ENCODE data around the gene PRKG2. TPM values are rescaled to one million over a fixed set of nuclear protein-coding genes. Genes with fewer than 3 reads are reported as not detected.
"Not testable (repeated sequence)": the region's sequence is repeated elsewhere in the genome, so short reads cannot be mapped to it uniquely, and the experiment has no call there.

PRKG2 gene
- total and polyA plus RNA-seq, 3 experiments from 2014 or later = 0.53 to 0.59 (median 0.58) TPM

DNA sequence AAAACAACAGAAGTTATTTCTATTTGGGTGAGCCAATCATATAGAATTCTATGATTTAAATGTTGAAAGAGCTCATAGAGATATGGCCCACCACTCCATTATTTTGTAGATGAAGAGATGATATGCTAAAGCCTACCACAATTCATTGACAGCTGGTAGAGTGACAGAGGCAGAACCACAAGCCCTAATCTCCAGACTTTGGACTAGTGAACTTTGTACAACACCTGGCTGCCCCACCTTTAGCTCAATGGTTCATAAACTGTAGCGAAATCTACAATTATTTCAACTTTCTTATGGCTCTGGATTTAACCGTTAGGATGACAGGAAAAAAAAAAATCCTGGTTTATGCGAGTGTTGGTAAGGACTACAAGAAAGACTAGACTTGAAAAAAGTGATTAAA is 50.9 kb downstream of the PRKG2 start:
- Mint-ChIP-seq H3K27ac (no peak overlapping the region), H3K27me3 (no peaks in the 10 kb centered on the region), H3K9me3 (no peaks in the 10 kb centered on the region), H3K4me3 (no peak overlapping the region), H3K36me3 (no peaks in the 10 kb centered on the region), H3K4me1 (no peaks in the 10 kb centered on the region)
- ChIA-PET CTCF (no interaction called here), POLR2A (no interaction called here)
- Histone ChIP-seq H3K27ac (ENCODE audit: low read depth, low read length) (no peak overlapping the region), H3K4me1 (ENCODE audit: insufficient read depth, low read length) (no peaks in the 10 kb centered on the region), H3K36me3 (ENCODE audit: insufficient read depth, low read length) (no peaks in the 10 kb centered on the region), H3K4me3 (ENCODE audit: low read length) (no peak overlapping the region), H3K27me3 (ENCODE audit: insufficient read depth, low read length, poor library complexity, severe bottlenecking) (no peaks in the 10 kb centered on the region), H3K9me3 (ENCODE audit: low read length) (no peaks in the 10 kb centered on the region)
- no peak for DNase-seq

DNA sequence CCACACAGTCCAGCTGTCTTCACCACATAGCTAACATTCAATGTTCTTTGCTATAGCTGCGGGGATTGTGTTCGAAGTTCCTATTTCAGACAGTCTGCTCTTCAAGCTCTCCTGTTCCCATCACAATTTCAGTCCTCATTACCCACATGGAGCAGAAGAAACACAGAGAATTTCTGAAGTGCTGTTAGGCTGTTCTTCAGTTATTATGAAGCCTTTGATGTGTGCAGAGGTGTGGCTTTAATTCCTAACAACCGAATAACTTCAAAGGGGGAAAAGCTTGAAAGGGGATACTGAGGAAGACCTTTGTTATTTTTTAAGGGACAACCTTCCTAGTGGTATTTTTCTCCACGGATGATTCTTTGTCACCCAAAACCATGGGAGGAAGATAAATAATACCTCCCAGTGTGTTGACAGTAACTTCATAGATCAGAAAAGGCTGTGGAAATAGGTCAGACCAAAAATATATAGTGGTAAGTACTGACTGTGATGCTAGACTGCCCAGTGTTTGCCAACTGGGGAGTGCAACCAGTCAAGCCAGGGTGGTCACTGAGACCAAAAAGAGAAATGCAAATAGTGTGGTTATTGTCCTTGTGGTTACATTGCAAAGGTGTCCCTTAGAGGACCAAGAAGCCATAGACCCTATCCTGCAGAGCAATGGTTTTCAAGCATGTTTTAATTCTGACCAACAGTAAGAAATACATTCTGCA is 52.1 kb downstream of the PRKG2 start:
- no peaks in the 10 kb centered on the region for H3K4me1 Mint-ChIP-seq
- Histone ChIP-seq H3K4me1 (ENCODE audit: insufficient read depth, low read length) (no peaks in the 10 kb centered on the region), H3K27ac (ENCODE audit: low read depth, low read length) (no peak overlapping the region), H3K9me3 (ENCODE audit: low read length) (no peaks in the 10 kb centered on the region), H3K36me3 (ENCODE audit: insufficient read depth, low read length) (no peaks in the 10 kb centered on the region), H3K27me3 (ENCODE audit: insufficient read depth, low read length, poor library complexity, severe bottlenecking) (no peaks in the 10 kb centered on the region), H3K4me3 (ENCODE audit: low read length) (no peak overlapping the region)
- peaks cover 0 to 4% (median 0%) of the 10 kb centered on the region in 5 donors for H3K9me3 Mint-ChIP-seq
- ChIA-PET CTCF (no interaction called here), POLR2A (no interaction called here)
- no peaks in the 10 kb centered on the region for H3K27me3 Mint-ChIP-seq
- H3K27ac Mint-ChIP-seq = no peak overlapping the region
- DNase-seq = no peak
- H3K4me3 Mint-ChIP-seq = no peak overlapping the region
- H3K36me3 Mint-ChIP-seq = no peaks in the 10 kb centered on the region

DNA sequence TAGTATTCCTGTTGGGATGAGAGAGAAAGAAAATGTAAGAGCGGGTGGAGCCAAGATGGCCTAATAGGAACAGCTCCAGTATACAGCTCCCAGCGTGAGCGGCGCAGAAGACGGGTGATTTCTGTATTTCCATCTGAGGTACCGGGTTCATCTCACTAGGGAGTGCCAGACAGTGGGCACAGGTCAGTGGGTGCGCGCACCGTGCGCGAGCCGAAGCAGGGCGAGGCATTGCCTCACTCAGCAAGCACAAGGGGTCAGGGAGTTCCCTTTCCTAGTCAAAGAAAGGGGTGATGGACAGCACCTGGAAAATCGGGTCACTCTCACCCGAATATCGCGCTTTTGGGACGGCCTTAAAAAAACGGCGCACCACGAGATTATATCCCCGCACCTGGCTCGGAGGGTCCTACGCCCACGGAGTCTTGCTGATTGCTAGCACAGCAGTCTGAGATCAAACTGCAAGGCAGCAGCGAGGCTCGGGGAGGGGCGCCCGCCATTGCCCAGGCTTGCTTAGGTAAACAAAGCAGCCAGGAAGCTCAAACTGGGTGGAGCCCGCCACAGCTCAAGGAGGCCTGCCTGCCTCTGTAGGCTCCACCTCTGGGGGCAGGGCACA is 61.2 kb downstream of the PRKG2 start:
- CTCF ChIA-PET; H3K4me3 ChIP-seq (ENCODE audit: low read length); H3K4me1 ChIP-seq (ENCODE audit: insufficient read depth, low read length); POLR2A ChIA-PET; H3K36me3 ChIP-seq (ENCODE audit: insufficient read depth, low read length); H3K27me3 Mint-ChIP-seq; H3K36me3 Mint-ChIP-seq; H3K9me3 ChIP-seq (ENCODE audit: low read length); H3K27ac ChIP-seq (ENCODE audit: low read depth, low read length); H3K9me3 Mint-ChIP-seq; H3K27me3 ChIP-seq (ENCODE audit: insufficient read depth, low read length, poor library complexity, severe bottlenecking): not testable (repeated sequence)
- peak in 3 of 5 donors; percentile 18 to 58 (median 57) for DNase-seq
- H3K27ac Mint-ChIP-seq = peak overlapping the region in 7 of 8 donors; percentile 49 to 94 (median 88)
- peak overlapping the region; percentile 60 to 94 (median 83) for H3K4me3 Mint-ChIP-seq
- H3K4me1 Mint-ChIP-seq = peaks cover 0 to 11% (median 0%) of the 10 kb centered on the region in 3 donors

DNA sequence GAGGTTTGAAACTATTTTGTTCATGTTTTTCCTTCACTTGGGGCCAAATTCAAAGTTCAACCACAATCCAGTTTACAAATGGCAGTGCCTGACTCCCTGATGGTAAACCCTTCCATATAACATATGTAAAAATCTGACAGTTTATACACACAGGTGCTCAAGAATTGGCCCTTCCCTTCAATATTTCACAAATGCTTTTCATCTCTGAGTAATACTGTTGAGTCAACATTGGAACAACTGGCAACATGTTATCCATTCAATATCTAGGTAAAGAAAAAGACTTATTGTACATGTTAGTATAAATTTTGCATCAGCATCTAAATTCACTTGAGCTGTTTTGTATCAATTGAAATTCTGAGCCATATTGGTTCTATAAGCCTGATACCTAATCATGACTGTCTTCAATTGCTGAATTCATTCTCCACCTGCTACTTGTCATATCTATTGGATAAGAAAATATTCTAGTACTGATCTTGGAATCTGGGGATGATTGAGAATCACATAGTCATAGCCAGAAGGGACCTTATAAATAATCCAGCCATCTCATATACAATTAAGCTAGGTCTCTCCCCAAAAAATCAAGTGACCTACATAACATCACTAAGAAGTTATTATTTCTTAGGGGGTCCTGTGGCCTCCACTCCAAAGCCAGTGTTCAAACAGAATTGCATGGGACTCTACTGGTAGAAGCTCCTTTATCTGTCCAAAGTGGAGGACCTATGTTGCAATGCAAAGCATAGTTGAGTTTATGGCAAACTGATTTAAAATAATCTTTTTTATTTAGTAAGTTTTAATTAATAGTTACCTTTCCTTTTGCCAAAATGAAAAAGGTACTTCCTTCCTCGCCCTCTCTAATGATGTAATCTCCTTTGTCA is 61.9 kb downstream of the PRKG2 start:
- H3K4me1 Mint-ChIP-seq = peaks cover 0 to 11% (median 0%) of the 10 kb centered on the region in 3 donors
- no peaks in the 10 kb centered on the region for H3K9me3 Mint-ChIP-seq
- no peaks in the 10 kb centered on the region for H3K27me3 Mint-ChIP-seq
- Histone ChIP-seq H3K27ac (ENCODE audit: low read depth, low read length) (no peak overlapping the region), H3K36me3 (ENCODE audit: insufficient read depth, low read length) (no peaks in the 10 kb centered on the region), H3K27me3 (ENCODE audit: insufficient read depth, low read length, poor library complexity, severe bottlenecking) (no peaks in the 10 kb centered on the region), H3K4me1 (ENCODE audit: insufficient read depth, low read length) (no peaks in the 10 kb centered on the region), H3K9me3 (ENCODE audit: low read length) (no peaks in the 10 kb centered on the region), H3K4me3 (ENCODE audit: low read length) (no peak overlapping the region)
- H3K4me3 Mint-ChIP-seq = peak overlapping the region; percentile 60 to 94 (median 83)
- H3K36me3 Mint-ChIP-seq = peaks cover 0 to 7% (median 0%) of the 10 kb centered on the region in 3 donors
- no peak for DNase-seq
- ChIA-PET CTCF (no interaction called here), POLR2A (no interaction called here)
- H3K27ac Mint-ChIP-seq = peak overlapping the region in 5 of 8 donors; percentile 65 to 94 (median 89)

DNA sequence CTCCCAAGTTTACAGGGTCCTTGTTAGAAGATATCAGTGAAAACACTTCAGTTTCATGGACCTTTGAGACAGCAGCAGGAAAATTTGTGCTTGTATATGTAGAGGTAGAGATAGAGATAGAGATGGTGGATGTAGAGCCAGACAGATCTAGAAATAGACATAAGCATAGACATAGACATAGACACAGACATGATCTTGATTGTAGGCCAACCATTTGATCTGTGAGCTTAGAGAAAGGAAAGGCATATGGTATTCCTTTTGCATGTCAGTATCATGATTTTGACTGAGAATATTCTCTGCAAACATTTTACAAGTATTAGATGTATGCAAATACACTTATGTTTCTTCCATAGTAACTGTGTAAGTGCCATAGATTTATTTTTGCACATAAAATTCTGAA is 65.0 kb downstream of the PRKG2 start:
- POLR2A ChIA-PET = no interaction called here
- no peak for DNase-seq
- Mint-ChIP-seq H3K36me3 (peaks cover 0 to 10% (median 0%) of the 10 kb centered on the region in 3 donors), H3K4me1 (peaks cover 0 to 11% (median 0%) of the 10 kb centered on the region in 3 donors), H3K27ac (no peak overlapping the region), H3K27me3 (no peaks in the 10 kb centered on the region), H3K9me3 (no peaks in the 10 kb centered on the region), H3K4me3 (no peak overlapping the region)
- H3K4me1 ChIP-seq (ENCODE audit: insufficient read depth, low read length) = no peaks in the 10 kb centered on the region
- H3K27ac ChIP-seq (ENCODE audit: low read depth, low read length) = no peak overlapping the region
- no peaks in the 10 kb centered on the region for H3K27me3 ChIP-seq (ENCODE audit: insufficient read depth, low read length, poor library complexity, severe bottlenecking)
- H3K4me3 ChIP-seq (ENCODE audit: low read length) = no peak overlapping the region
- H3K9me3 ChIP-seq (ENCODE audit: low read length) = no peaks in the 10 kb centered on the region
- CTCF ChIA-PET = no interaction called here
- no peaks in the 10 kb centered on the region for H3K36me3 ChIP-seq (ENCODE audit: insufficient read depth, low read length)

DNA sequence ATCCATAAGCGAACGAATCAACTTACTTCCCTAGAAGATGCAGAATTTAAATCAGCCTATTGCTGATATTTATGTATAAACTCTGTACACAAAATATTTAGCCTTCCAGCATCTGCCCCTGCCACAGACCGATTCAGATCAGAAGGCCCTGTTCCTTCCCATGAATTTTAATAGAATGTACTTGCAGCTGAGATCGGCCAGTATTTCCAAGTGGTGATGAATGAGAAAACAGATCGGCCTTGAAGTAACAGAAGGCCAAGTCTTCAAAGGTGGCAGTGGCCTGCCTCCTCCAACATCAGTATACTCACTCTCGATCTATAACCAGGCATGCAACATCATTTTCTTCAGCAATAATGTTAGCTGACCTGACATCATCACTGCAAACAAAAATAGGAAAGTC is 66.4 kb downstream of the PRKG2 start:
- Histone ChIP-seq H3K4me3 (ENCODE audit: low read length) (no peak overlapping the region), H3K36me3 (ENCODE audit: insufficient read depth, low read length) (no peaks in the 10 kb centered on the region), H3K9me3 (ENCODE audit: low read length) (no peaks in the 10 kb centered on the region), H3K27ac (ENCODE audit: low read depth, low read length) (no peak overlapping the region), H3K4me1 (ENCODE audit: insufficient read depth, low read length) (no peaks in the 10 kb centered on the region), H3K27me3 (ENCODE audit: insufficient read depth, low read length, poor library complexity, severe bottlenecking) (no peaks in the 10 kb centered on the region)
- no peak for DNase-seq
- POLR2A ChIA-PET = no interaction called here
- Mint-ChIP-seq H3K4me1 (peaks cover 0 to 9% (median 0%) of the 10 kb centered on the region in 3 donors), H3K27me3 (no peaks in the 10 kb centered on the region), H3K27ac (no peak overlapping the region), H3K9me3 (no peaks in the 10 kb centered on the region), H3K36me3 (peaks cover 0 to 13% (median 0%) of the 10 kb centered on the region in 3 donors), H3K4me3 (no peak overlapping the region)
- CTCF ChIA-PET = no interaction called here

DNA sequence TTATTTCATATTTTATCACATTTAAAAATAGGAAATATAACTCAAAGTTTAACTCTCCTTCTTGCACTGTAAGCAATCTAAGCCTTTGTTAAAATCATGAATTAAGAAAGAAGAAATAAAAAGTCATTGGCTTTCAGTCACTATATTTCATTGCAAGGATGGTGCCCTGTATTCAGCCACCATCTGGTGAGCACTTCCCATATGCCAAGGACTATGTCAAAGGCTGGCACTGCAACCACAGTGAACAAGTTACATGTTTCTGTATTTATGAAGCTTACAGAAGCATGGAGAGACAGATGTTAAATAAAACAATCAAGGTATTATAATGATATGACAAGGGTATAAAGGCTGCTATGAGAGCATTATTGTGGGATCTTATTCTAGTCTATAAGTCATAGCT is 68.6 kb downstream of the PRKG2 start:
- peaks cover 0 to 3% (median 0%) of the 10 kb centered on the region in 3 donors for H3K4me1 Mint-ChIP-seq
- Histone ChIP-seq H3K27me3 (ENCODE audit: insufficient read depth, low read length, poor library complexity, severe bottlenecking) (no peaks in the 10 kb centered on the region), H3K4me3 (ENCODE audit: low read length) (no peak overlapping the region), H3K27ac (ENCODE audit: low read depth, low read length) (no peak overlapping the region), H3K4me1 (ENCODE audit: insufficient read depth, low read length) (no peaks in the 10 kb centered on the region), H3K9me3 (ENCODE audit: low read length) (no peaks in the 10 kb centered on the region), H3K36me3 (ENCODE audit: insufficient read depth, low read length) (no peaks in the 10 kb centered on the region)
- no peaks in the 10 kb centered on the region for H3K27me3 Mint-ChIP-seq
- DNase-seq = no peak
- H3K27ac Mint-ChIP-seq = no peak overlapping the region
- H3K36me3 Mint-ChIP-seq = peaks cover 0 to 15% (median 0%) of the 10 kb centered on the region in 3 donors
- ChIA-PET POLR2A (no interaction called here), CTCF (no interaction called here)
- no peaks in the 10 kb centered on the region for H3K9me3 Mint-ChIP-seq
- H3K4me3 Mint-ChIP-seq = no peak overlapping the region

DNA sequence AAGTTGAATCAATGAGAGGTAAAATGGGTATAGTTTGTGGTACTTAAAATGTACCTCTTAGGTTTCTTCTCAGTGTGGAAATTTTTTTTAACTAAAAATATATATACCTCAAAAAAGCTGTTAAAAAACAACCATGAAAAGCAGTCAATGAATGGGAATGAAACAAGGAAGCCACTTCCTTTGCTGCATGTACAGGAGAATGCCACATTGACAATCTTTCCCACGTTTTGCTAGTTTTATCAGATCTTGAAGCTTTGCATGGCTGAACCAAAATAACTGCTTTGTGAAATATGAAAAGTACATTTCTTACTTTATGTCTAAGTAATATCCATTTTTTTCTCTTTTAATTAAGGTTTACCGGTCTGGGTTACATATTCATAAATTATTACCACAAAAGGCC is 71.8 kb downstream of the PRKG2 start:
- DNase-seq = no peak
- Histone ChIP-seq H3K4me3 (ENCODE audit: low read length) (no peak overlapping the region), H3K9me3 (ENCODE audit: low read length) (no peaks in the 10 kb centered on the region), H3K27ac (ENCODE audit: low read depth, low read length) (no peak overlapping the region), H3K36me3 (ENCODE audit: insufficient read depth, low read length) (no peaks in the 10 kb centered on the region), H3K27me3 (ENCODE audit: insufficient read depth, low read length, poor library complexity, severe bottlenecking) (no peaks in the 10 kb centered on the region), H3K4me1 (ENCODE audit: insufficient read depth, low read length) (no peaks in the 10 kb centered on the region)
- Mint-ChIP-seq H3K27ac (no peak overlapping the region), H3K9me3 (no peaks in the 10 kb centered on the region), H3K36me3 (peaks cover 0 to 13% (median 0%) of the 10 kb centered on the region in 3 donors), H3K4me1 (no peaks in the 10 kb centered on the region), H3K27me3 (peaks cover 0 to under 1% of the 10 kb centered on the region in 2 donors), H3K4me3 (no peak overlapping the region)
- CTCF ChIA-PET = no interaction called here
- POLR2A ChIA-PET = no interaction called here
